Tibial nerve (tissue), 4 donors: ENCODE measurements around the gene CBFB. TPM values are rescaled to one million over a fixed set of nuclear protein-coding genes. Genes with fewer than 3 reads are reported as not detected.
"Not testable (repeated sequence)": the region's sequence is repeated elsewhere in the genome, so short reads cannot be mapped to it uniquely, and the experiment has no call there.

ENCODE experiments used
- DNase-seq, 2 donors: peaks; one replicate each; pipeline ENCODE4 v3.0.0-alpha.2; 2019; ENCODE audit warnings: low spot score in 2 of 2
- H3K27ac ChIP-seq, 4 donors: fragments of 200-600 bp; sonication (generic) in 3 of 4; one replicate each; pipeline ENCODE4 v1.5.1; 2017 to 2019; ENCODE audit warnings: mild to moderate bottlenecking in 1 of 4
- H3K27me3 ChIP-seq, 2 donors: fragments of 200-600 bp; sonication (generic) in 1 of 2; one replicate each; pipeline versions ENCODE4 v1.5.1 to v1.6.0; 2017 to 2019
- H3K36me3 ChIP-seq, 3 donors: fragments of 200-600 bp; sonication (generic); one replicate each; pipeline ENCODE4 v1.5.1; 2018 to 2019
- H3K4me1 ChIP-seq, 4 donors: fragments of 200-600 bp; sonication (generic) in 3 of 4; one replicate each; pipeline ENCODE4 v1.5.1; 2017 to 2019
- H3K4me3 ChIP-seq, 4 donors: fragments of 200-600 bp; sonication (generic) in 3 of 4; one replicate each; pipeline ENCODE4 v1.5.1; 2017 to 2019; ENCODE audit warnings: mild to moderate bottlenecking in 1 of 4, moderate library complexity in 1 of 4
- H3K9me3 ChIP-seq, 4 donors: fragments of 200-600 bp; sonication (generic) in 3 of 4; one replicate each; pipeline ENCODE4 v1.5.1; 2017 to 2019
- EP300 ChIP-seq, 2 donors: sonication (generic); formaldehyde crosslinking; IDR thresholded peaks; one replicate each; pipeline ENCODE4 v1.6.1; 2017; ENCODE audit warnings: antibody characterized with exemption in 2 of 2, mild to moderate bottlenecking in 1 of 2
- POLR2A ChIP-seq, 2 donors: fragments of 450-650 bp; IDR thresholded peaks; one replicate each; pipeline ENCODE4 v1.6.1; 2017; ENCODE audit warnings: antibody characterized with exemption in 2 of 2, mild to moderate bottlenecking in 2 of 2, moderate library complexity in 2 of 2
- WGBS, 2 donors: methylation state at CpG; one replicate each; pipeline ENCODE4 v1.1.5; 2018; 5-methylcytosine and 5-hydroxymethylcytosine counted together
- total RNA-seq, 4 donors: library from RNA; depleted of rRNA; stranded (reverse); fragments of >200 nt; gene quantifications; one replicate each; pipeline ENCODE4 v1.1.0, GENCODE V29; 2016
- TF ChIP-seq, protein P1 (sequence below), 5 experiments: fragments of 200-600 bp in 3 of 5; fragments of 450-650 bp in 2 of 5; sonication (generic) in 3 of 5; IDR thresholded peaks; one replicate each; pipeline ENCODE4 v1.5.1; 2016 to 2019; ENCODE audit warnings: antibody characterized with exemption in 5 of 5, mild to moderate bottlenecking in 3 of 5, moderate library complexity in 2 of 5

Gene CBFB
- total RNA-seq, 4 donors from 2014 or later: 46.7 to 70.5 (median 59.9) TPM

DNA sequence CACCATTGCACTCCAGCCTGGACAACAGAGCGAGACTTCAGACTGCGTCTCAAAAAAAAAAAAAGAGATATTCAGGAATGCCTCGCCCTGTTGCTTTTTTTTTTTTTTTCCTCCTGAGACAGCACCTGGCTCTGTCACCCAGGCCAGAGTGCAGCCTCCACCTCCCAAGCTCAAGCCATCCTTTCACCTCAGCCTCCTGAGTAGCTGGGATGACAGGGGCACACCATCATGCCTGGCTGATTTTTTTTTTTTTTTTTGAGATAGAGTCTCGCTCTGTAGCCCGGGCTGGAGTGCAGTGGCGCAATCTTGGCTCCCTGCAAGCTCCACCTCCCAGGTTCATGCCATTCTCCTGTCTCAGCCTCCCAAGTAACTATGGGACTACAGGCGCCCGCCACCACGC lies 88.8 kb downstream of the CBFB start:
- 96% methylated on average over 9 of the region's 9 CpGs for WGBS, 2 donors
- DNase-seq: no peak
- H3K36me3 ChIP-seq: peaks cover 0 to 39% (median 9%) of the 10 kb centered on the region in 3 donors
- H3K4me1 ChIP-seq: peaks cover 0 to 36% (median 3%) of the 10 kb centered on the region in 4 donors
- TF ChIP-seq EP300 (IDR thresholded peaks at IDR 0.05) (no peak), POLR2A (IDR thresholded peaks at IDR 0.05) (no peak)
- TF ChIP-seq, protein P1, sequence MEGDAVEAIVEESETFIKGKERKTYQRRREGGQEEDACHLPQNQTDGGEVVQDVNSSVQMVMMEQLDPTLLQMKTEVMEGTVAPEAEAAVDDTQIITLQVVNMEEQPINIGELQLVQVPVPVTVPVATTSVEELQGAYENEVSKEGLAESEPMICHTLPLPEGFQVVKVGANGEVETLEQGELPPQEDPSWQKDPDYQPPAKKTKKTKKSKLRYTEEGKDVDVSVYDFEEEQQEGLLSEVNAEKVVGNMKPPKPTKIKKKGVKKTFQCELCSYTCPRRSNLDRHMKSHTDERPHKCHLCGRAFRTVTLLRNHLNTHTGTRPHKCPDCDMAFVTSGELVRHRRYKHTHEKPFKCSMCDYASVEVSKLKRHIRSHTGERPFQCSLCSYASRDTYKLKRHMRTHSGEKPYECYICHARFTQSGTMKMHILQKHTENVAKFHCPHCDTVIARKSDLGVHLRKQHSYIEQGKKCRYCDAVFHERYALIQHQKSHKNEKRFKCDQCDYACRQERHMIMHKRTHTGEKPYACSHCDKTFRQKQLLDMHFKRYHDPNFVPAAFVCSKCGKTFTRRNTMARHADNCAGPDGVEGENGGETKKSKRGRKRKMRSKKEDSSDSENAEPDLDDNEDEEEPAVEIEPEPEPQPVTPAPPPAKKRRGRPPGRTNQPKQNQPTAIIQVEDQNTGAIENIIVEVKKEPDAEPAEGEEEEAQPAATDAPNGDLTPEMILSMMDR (IDR thresholded peaks at IDR 0.05): no peak
- H3K27ac ChIP-seq: no peak overlapping the region
- H3K27me3 ChIP-seq: no peaks in the 10 kb centered on the region
- H3K4me3 ChIP-seq: no peak overlapping the region
- no peaks in the 10 kb centered on the region for H3K9me3 ChIP-seq

DNA sequence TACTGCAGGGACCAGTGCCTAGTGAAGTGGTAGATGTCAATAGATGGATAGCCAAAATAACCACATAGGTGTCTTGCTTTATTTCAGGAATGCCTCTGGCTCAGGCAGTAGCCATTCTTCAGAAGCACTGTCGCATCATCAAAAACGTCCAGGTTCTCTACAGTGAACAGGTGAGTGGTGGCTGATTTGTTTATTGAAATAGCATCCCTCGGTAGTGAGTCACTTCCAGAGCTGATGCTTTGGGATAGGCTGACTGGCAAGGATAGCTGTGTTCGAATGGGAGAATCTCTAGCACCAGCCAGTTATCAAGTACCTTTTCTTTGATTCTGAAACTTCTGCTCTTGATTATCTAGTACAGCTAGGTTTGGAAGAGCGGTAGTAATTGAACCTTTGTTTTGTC lies 91.1 kb downstream of the CBFB start:
- Histone ChIP-seq H3K9me3 (no peaks in the 10 kb centered on the region), H3K36me3 (peaks cover 0 to 51% (median 9%) of the 10 kb centered on the region in 3 donors), H3K4me1 (peaks cover 0 to 20% (median 3%) of the 10 kb centered on the region in 4 donors), H3K27ac (no peak overlapping the region), H3K4me3 (no peak overlapping the region), H3K27me3 (no peaks in the 10 kb centered on the region)
- TF ChIP-seq EP300 (IDR thresholded peaks at IDR 0.05) (no peak), POLR2A (IDR thresholded peaks at IDR 0.05) (no peak)
- TF ChIP-seq, protein P1 (IDR thresholded peaks at IDR 0.05): no peak
- no peak for DNase-seq
- 83 to 89% methylated on average over 5 of the region's 5 CpGs for WGBS, 2 donors

DNA sequence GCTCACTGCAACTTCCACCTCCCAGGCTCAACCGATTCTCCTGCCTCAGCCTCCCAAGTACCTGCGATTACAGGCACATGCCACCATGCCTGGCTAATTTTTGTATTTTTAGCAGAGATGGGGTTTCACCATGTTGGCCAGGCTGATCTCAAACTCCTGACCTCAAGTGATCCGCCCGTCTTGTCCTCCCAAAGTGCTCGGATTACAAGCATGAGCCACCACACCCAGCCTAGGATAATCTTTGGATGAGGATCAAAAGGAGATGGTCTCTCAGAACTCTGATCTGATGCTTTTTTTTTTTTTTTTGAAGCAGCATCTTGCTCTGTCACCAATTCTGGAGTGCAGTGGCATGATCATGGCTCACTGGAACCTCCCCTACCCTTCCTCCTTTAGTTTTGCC lies 93.8 kb downstream of the CBFB start:
- not testable (repeated sequence) for H3K27ac ChIP-seq, H3K4me1 ChIP-seq, DNase-seq, H3K27me3 ChIP-seq, H3K4me3 ChIP-seq, H3K9me3 ChIP-seq
- H3K36me3 ChIP-seq: peaks cover 0 to 68% (median 9%) of the 10 kb centered on the region in 3 donors
- WGBS, 2 donors: 94 to 95% methylated on average over 5 of the region's 5 CpGs

DNA sequence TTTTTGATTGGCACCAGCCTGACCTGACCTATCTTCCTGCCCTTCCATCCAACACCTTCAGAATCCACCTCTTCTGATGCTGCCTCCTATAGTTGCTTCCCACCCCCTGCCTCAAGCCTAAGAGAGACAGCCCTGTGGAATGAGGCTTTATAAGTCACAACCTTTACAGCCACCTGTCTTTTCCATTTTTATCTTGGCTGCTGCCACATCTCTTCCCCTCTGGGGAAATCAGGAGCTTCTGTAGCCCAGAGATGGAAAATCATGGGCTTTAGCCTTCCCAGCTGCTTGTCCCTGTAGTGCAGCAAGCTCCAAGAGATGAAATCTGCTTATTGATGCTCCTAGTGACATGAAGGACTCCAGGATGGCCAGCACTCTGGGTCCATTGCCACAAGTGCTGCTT lies 99.5 kb downstream of the CBFB start:
- TF ChIP-seq POLR2A (IDR thresholded peaks at IDR 0.05): no peak
- TF ChIP-seq EP300 (IDR thresholded peaks at IDR 0.05): no peak
- TF ChIP-seq, protein P1 (IDR thresholded peaks at IDR 0.05): no peak
- peaks cover 0 to 91% (median 6%) of the 10 kb centered on the region in 3 donors for H3K36me3 ChIP-seq
- H3K27ac ChIP-seq: no peak overlapping the region

DNA sequence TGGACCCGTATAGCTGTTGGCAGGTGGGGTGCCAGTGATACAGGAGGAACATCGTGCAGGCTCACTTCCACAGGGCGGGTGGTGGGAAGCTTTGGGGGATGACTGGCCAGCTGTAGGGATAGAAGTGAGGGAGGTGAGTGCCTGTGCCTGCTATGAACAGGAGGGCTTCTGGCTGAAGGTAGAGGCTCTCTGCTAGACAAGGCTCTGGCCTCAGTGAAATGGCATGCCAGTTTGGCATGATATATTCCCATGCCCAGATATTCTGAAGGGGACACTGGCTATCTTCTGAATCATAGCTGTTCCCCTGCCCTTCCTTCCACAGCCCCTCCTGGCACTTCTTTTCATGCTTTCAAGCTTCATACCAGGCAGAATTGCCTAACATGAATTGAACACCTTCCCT lies 99.9 kb downstream of the CBFB start:
- no peak for DNase-seq
- no peak for TF ChIP-seq EP300 (IDR thresholded peaks at IDR 0.05)
- H3K36me3 ChIP-seq: peaks cover 0 to 93% (median 6%) of the 10 kb centered on the region in 3 donors

More for the DNA sequence above, 99.5 kb downstream of the CBFB start:
- Histone ChIP-seq H3K4me1 (no peaks in the 10 kb centered on the region), H3K27me3 (no peaks in the 10 kb centered on the region), H3K4me3 (no peak overlapping the region), H3K9me3 (no peaks in the 10 kb centered on the region)
- DNase-seq: no peak

DNA sequence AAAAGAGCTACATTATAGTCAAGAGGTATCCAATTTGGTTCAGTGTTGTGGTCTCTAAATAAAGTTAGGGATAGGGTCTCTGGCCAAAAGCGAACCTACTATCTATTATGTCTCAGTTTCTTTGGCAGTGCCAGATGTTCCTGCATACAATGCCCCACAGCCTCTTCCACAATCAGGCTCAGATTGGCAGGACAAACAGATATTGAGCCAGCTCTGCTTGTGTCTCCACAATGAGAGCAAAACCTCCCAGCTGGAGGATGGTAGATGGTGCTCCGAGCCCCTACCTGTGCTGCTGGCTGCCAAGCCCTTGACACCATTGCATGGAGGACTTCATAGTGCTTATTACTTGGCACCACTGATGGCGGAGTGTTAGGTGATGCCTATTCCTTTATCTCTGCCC lies 100.5 kb downstream of the CBFB start:
- no peaks in the 10 kb centered on the region for H3K4me1 ChIP-seq
- WGBS, 2 donors: 92 to 95% methylated on average over 3 of the region's 3 CpGs
- DNase-seq: no peak
- H3K4me3 ChIP-seq: no peak overlapping the region
- TF ChIP-seq EP300 (IDR thresholded peaks at IDR 0.05) (no peak), POLR2A (IDR thresholded peaks at IDR 0.05) (no peak)
- TF ChIP-seq, protein P1 (IDR thresholded peaks at IDR 0.05): no peak
- no peaks in the 10 kb centered on the region for H3K27me3 ChIP-seq
- peaks cover 0 to 93% (median 7%) of the 10 kb centered on the region in 3 donors for H3K36me3 ChIP-seq
- H3K27ac ChIP-seq: no peak overlapping the region
- H3K9me3 ChIP-seq: no peaks in the 10 kb centered on the region

More for the DNA sequence above, 99.9 kb downstream of the CBFB start:
- 92 to 93% methylated on average over 3 of the region's 3 CpGs for WGBS, 2 donors
- Histone ChIP-seq H3K9me3 (no peaks in the 10 kb centered on the region), H3K27ac (no peak overlapping the region), H3K4me3 (no peak overlapping the region), H3K4me1 (no peaks in the 10 kb centered on the region), H3K27me3 (no peaks in the 10 kb centered on the region)
